Endothelial cell of umbilical vein (primary cell): ENCODE measurements around the gene TRAPPC2L. TPM values are rescaled to one million over a fixed set of nuclear protein-coding genes. Genes with fewer than 3 reads are reported as not detected.

Experiments
- BruUV-seq: library from RNA; stranded (reverse); fragments of 400-500 nt; replicated peaks from 2 replicates; lab custom pipeline; 2021; lab: Mats Ljungman, UMichigan
- CTCF ChIA-PET: fragments of 300-600, 350-600 bp; sonication (Branson Sonifier 250); formaldehyde crosslinking; loops from one replicate; lab custom pipeline; 2021; ENCODE audit warnings: antibody characterized with exemption, inconsistent platforms; lab: Charles Lee
- POLR2A ChIA-PET: fragments of 300-600, 350-600 bp; sonication (Branson Sonifier 250); formaldehyde crosslinking; loops from one replicate; lab custom pipeline; 2021; ENCODE audit warnings: antibody characterized with exemption, inconsistent platforms; lab: Charles Lee
- DNase-seq: peaks from one replicate; pipeline ENCODE4 v3.0.0-alpha.2; 2011; ENCODE audit warnings: low read depth, low spot score
- FAIRE-seq: peaks from 2 replicates; lab custom pipeline; 2011; peaks lifted over from hg19 to GRCh38; lab: Jason Lieb, UNC
- H2AFZ ChIP-seq: 2 replicates; pipeline ENCODE4 v1.6.0; 2012; ENCODE audit warnings: low read depth, low read length, control low read depth, inconsistent platforms
- H3K27ac ChIP-seq: 2 replicates; pipeline ENCODE4 v1.5.1; 2011; ENCODE audit warnings: low read depth, mild to moderate bottlenecking, control low read depth, low read length, moderate library complexity; ENCODE audit not compliant: insufficient read depth
- H3K27me3 ChIP-seq, 2 experiments: 2 replicates each; pipeline versions ENCODE4 v1.6.0 to v1.6.1; 2011; ENCODE audit warnings: low read length in 2 of 2, mixed read lengths in 1 of 2; ENCODE audit not compliant: control insufficient read depth in 2 of 2, insufficient read depth in 2 of 2
- H3K36me3 ChIP-seq, 2 experiments: 2 replicates in 1 of 2; 3 replicates in 1 of 2; pipeline ENCODE4 v1.5.1; 2011; ENCODE audit warnings: low read length in 2 of 2, mild to moderate bottlenecking in 1 of 2, moderate library complexity in 1 of 2; ENCODE audit not compliant: control insufficient read depth in 2 of 2, insufficient read depth in 2 of 2; ENCODE audit errors: extremely low read depth in 1 of 2
- H3K4me1 ChIP-seq: 3 replicates; pipeline ENCODE4 v1.5.1; 2011; ENCODE audit warnings: mild to moderate bottlenecking, low read length; ENCODE audit not compliant: control insufficient read depth, insufficient read depth; ENCODE audit errors: extremely low read depth
- H3K4me2 ChIP-seq: 2 replicates; pipeline ENCODE4 v1.6.1; 2011; ENCODE audit warnings: low read length, control low read depth, mixed read lengths; ENCODE audit not compliant: insufficient read depth
- H3K4me3 ChIP-seq, 3 experiments: fragments of 200-600 bp in 1 of 3; sonication (generic), shearing (Covaris generic) in 1 of 3; replicated peaks in 1 of 3; 2 replicates each; pipeline ENCODE4 v1.5.1; 2011 to 2016; ENCODE audit warnings: control low read depth in 3 of 3, low read length in 3 of 3, mild to moderate bottlenecking in 2 of 3, inconsistent platforms in 1 of 3, low read depth in 1 of 3, moderate library complexity in 1 of 3; ENCODE audit not compliant: insufficient read depth in 1 of 3
- H3K79me2 ChIP-seq: 2 replicates; pipeline ENCODE4 v1.6.0; 2012; ENCODE audit warnings: low read length, inconsistent platforms; ENCODE audit not compliant: control insufficient read depth, insufficient read depth
- H3K9ac ChIP-seq: replicated peaks from 2 replicates; pipeline ENCODE3; 2011; ENCODE audit warnings: low read length, control low read depth; ENCODE audit not compliant: insufficient read depth; ENCODE audit errors: extremely low read depth
- H3K9me1 ChIP-seq: replicated peaks from 3 replicates; pipeline ENCODE4 v1.6.0; 2011; ENCODE audit warnings: mild to moderate bottlenecking, low read length; ENCODE audit not compliant: control insufficient read depth, insufficient read depth; ENCODE audit errors: extremely low read depth
- H3K9me3 ChIP-seq: replicated peaks from 2 replicates; pipeline ENCODE4 v1.5.1; 2012; ENCODE audit warnings: low read length, inconsistent platforms; ENCODE audit not compliant: control insufficient read depth, insufficient read depth
- H4K20me1 ChIP-seq: replicated peaks from 2 replicates; pipeline ENCODE3; 2011; ENCODE audit warnings: mild to moderate bottlenecking, low read length; ENCODE audit not compliant: control insufficient read depth, insufficient read depth; ENCODE audit errors: extremely low read depth
- EZH2 ChIP-seq: IDR thresholded peaks from 2 replicates; pipeline ENCODE4 v1.6.1; 2012; ENCODE audit warnings: borderline replicate concordance, low read depth, mild to moderate bottlenecking, moderate library complexity, low read length, inconsistent platforms; ENCODE audit not compliant: severe bottlenecking
- FOS ChIP-seq: IDR thresholded peaks from 2 replicates; pipeline ENCODE4 v1.6.1; 2011; ENCODE audit warnings: mild to moderate bottlenecking, low read length, moderate library complexity, borderline replicate concordance; ENCODE audit not compliant: insufficient read depth
- GATA2 ChIP-seq: IDR thresholded peaks from 2 replicates; pipeline ENCODE4 v1.7.0; 2011; ENCODE audit warnings: low read depth, mild to moderate bottlenecking, moderate library complexity, mixed read lengths, low read length; ENCODE audit not compliant: insufficient read length, insufficient read depth
- JUN ChIP-seq: IDR thresholded peaks from 2 replicates; pipeline ENCODE4 v1.6.1; 2011; ENCODE audit warnings: borderline replicate concordance, low read depth; ENCODE audit not compliant: insufficient read length, insufficient read depth
- MYC ChIP-seq: IDR thresholded peaks from one replicate; pipeline ENCODE4 v1.6.1; 2011; ENCODE audit warnings: mild to moderate bottlenecking, low read depth, low read length
- POLR2A ChIP-seq: IDR thresholded peaks from 2 replicates; pipeline ENCODE4 v1.6.1; 2012; ENCODE audit warnings: low read depth, mild to moderate bottlenecking, control low read depth, low read length
- POLR2AphosphoS5 ChIP-seq: IDR thresholded peaks from 2 replicates; pipeline ENCODE4 v1.6.1; 2012; ENCODE audit warnings: low read depth, mild to moderate bottlenecking, control low read depth, low read length, moderate library complexity; ENCODE audit not compliant: insufficient read depth
- dilution Hi-C: fragments of 300-500 bp; cut with MboI; formaldehyde crosslinking; loops from one replicate; pipeline ENCODE4 v1.15.0; 2019; ENCODE audit warnings: low sequenced_read_pairs; ENCODE audit not compliant: extremely low pct_ligation_motif_present
- intact Hi-C: fragments of 100-400 bp; cut with micrococcal nuclease; formaldehyde crosslinking; loops from one replicate; pipeline ENCODE4 v1.10.0; 2022
- polyA plus RNA-seq, 4 experiments: library from polyadenylated mRNA; depleted of rRNA in 3 of 4; stranded (reverse) in 3 of 4; unstranded in 1 of 4; fragments of >200 nt; gene quantifications; 2 replicates each; pipeline versions ENCODE4 v1.2.1 to v1.2.3, GENCODE V29; 2011 to 2012; ENCODE audit warnings: missing spikeins in 1 of 4
- total RNA-seq: library from RNA; stranded (reverse); gene quantifications from 2 replicates; pipeline ENCODE4 v1.2.3, GENCODE V29; 2021
- TF ChIP-seq, protein P1 (sequence below): IDR thresholded peaks from 2 replicates; pipeline ENCODE4 v1.6.1; 2011; ENCODE audit not compliant: insufficient read depth, insufficient read length
- TF ChIP-seq, protein P2 (sequence below), 2 donors: IDR thresholded peaks; 1 replicate in 1 of 2; 2 replicates in 1 of 2; pipeline ENCODE4 v1.5.1; 2011; ENCODE audit warnings: low read length in 2 of 2, mild to moderate bottlenecking in 2 of 2, moderate library complexity in 2 of 2, control low read depth in 1 of 2, inconsistent platforms in 1 of 2, low read depth in 1 of 2; ENCODE audit not compliant: insufficient read depth in 1 of 2; ENCODE audit errors: extremely low read depth in 1 of 2

TRAPPC2L gene
- total and polyA plus RNA-seq, 2 donors (not counting 3 experiments of a cell fraction or from before 2014, with no cell fraction given): 61.9 to 131 TPM

DNA sequence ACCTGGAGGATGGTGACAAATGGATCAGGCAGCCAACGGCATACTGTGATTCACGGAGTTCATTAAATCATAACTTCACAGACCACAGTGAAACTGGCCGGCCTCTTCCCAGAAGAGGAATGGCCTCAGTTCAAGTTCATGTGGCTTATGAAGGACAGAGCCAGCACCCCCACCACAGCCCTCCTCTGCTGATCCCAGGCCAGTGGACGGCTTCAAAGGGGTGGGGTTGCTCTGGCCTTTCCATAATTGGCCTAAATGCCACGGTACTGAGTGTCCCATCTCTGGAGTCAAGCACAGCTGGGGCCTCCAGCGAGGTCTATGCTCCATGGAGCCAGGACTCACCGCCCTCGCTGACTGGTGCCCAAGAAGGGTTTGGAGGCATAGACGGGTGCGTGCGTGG is 21.5 kb upstream of the TRAPPC2L start:
- Histone ChIP-seq H3K4me1 (no peaks in the 10 kb centered on the region), H3K9ac (no peak overlapping the region), H4K20me1 (no peaks in the 10 kb centered on the region), H3K9me3 (no peaks in the 10 kb centered on the region), H3K79me2 (no peaks in the 10 kb centered on the region), H3K27me3 (no peaks in the 10 kb centered on the region), H3K4me2 (no peak overlapping the region), H3K4me3 (no peak overlapping the region), H3K9me1 (no peaks in the 10 kb centered on the region), H3K27ac (no peak overlapping the region), H2AFZ (no peak overlapping the region), H3K36me3 (peaks cover 0 to 8% of the 10 kb centered on the region in 2 experiments)
- no peak for FAIRE-seq
- CTCF ChIA-PET: no interaction called here
- DNase-seq: no peak
- POLR2A ChIA-PET: no interaction called here
- intact Hi-C loops (no loop called here), dilution Hi-C loops (no loop called here)
- TF ChIP-seq, protein P1, sequence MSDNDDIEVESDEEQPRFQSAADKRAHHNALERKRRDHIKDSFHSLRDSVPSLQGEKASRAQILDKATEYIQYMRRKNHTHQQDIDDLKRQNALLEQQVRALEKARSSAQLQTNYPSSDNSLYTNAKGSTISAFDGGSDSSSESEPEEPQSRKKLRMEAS: no peak
- no peak for TF ChIP-seq GATA2
- TF ChIP-seq FOS: no peak
- TF ChIP-seq, protein P2, sequence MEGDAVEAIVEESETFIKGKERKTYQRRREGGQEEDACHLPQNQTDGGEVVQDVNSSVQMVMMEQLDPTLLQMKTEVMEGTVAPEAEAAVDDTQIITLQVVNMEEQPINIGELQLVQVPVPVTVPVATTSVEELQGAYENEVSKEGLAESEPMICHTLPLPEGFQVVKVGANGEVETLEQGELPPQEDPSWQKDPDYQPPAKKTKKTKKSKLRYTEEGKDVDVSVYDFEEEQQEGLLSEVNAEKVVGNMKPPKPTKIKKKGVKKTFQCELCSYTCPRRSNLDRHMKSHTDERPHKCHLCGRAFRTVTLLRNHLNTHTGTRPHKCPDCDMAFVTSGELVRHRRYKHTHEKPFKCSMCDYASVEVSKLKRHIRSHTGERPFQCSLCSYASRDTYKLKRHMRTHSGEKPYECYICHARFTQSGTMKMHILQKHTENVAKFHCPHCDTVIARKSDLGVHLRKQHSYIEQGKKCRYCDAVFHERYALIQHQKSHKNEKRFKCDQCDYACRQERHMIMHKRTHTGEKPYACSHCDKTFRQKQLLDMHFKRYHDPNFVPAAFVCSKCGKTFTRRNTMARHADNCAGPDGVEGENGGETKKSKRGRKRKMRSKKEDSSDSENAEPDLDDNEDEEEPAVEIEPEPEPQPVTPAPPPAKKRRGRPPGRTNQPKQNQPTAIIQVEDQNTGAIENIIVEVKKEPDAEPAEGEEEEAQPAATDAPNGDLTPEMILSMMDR (IDR thresholded peaks at IDR 0.05; ENCODE audit: extremely low read depth in 1 of 2, insufficient read depth in 1 of 2, low read depth in 1 of 2, low read length in 2 of 2): no peak
- no TSS peak for BruUV-seq

DNA sequence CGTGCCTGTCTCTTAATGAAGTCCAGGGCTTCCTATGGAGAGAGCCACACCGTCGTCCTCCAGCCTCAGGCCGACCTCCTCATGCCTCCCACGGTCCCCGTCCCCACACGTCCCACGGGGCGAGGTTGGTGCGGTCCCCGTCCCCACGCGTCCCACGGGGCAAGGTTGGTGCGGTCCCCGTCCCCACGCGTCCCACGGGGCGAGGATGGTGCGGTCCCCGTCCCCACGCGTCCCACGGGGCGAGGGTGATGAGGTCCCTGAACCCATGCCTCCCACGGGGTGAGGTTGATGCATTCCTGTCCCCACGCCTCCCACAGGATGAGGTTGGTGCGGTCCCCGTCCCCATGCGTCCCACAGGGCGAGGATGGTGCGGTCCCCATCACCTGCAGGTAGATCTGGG is 21.1 kb upstream of the TRAPPC2L start:
- ChIA-PET CTCF (no interaction called here), POLR2A (no interaction called here)
- dilution Hi-C loops (no loop called here), intact Hi-C loops (no loop called here)
- Histone ChIP-seq H2AFZ (no peak overlapping the region), H3K9ac (no peak overlapping the region), H3K4me2 (no peak overlapping the region), H3K36me3 (peaks cover 0 to 12% of the 10 kb centered on the region in 2 experiments), H3K27me3 (no peaks in the 10 kb centered on the region), H3K9me1 (no peaks in the 10 kb centered on the region), H3K4me3 (no peak overlapping the region), H3K9me3 (no peaks in the 10 kb centered on the region), H3K4me1 (no peaks in the 10 kb centered on the region), H3K27ac (no peak overlapping the region), H4K20me1 (no peaks in the 10 kb centered on the region), H3K79me2 (no peaks in the 10 kb centered on the region)
- no peak for TF ChIP-seq FOS
- TF ChIP-seq EZH2: no peak
- no peak for TF ChIP-seq POLR2AphosphoS5
- TF ChIP-seq, protein P1: no peak
- TF ChIP-seq JUN: no peak
- no peak for TF ChIP-seq MYC
- no peak for TF ChIP-seq POLR2A
- TF ChIP-seq, protein P2 (IDR thresholded peaks at IDR 0.05; ENCODE audit: extremely low read depth in 1 of 2, insufficient read depth in 1 of 2, low read depth in 1 of 2, low read length in 2 of 2): no peak
- TF ChIP-seq GATA2: no peak
- DNase-seq (no peak), FAIRE-seq (no peak)
- no TSS peak for BruUV-seq
